Neural cell (in vitro differentiated cells): ENCODE results near the gene MED23. TPM values are rescaled to one million over a fixed set of nuclear protein-coding genes. Genes with fewer than 3 reads are reported as not detected.

ENCODE experiments used
- H2AFZ ChIP-seq: fragments of 200-600, 300-800 bp; sonication (generic), shearing (Covaris generic); 2 replicates; pipeline ENCODE4 v1.6.0; 2014; ENCODE audit warnings: low read depth, mild to moderate bottlenecking, antibody characterized with exemption, low read length, moderate library complexity
- H3F3A ChIP-seq: fragments of 200-600 bp; shearing (Covaris generic); 2 replicates; pipeline ENCODE4 v1.6.1; 2016; ENCODE audit warnings: mild to moderate bottlenecking, moderate library complexity, mixed read lengths, antibody characterized with exemption, low read length; ENCODE audit not compliant: insufficient read depth, poor library complexity, severe bottlenecking
- H3K27ac ChIP-seq: fragments of 200-600, 300-800 bp; sonication (generic), shearing (Covaris generic); 2 replicates; pipeline ENCODE4 v1.5.1; 2014; ENCODE audit warnings: mild to moderate bottlenecking, low read length, moderate library complexity
- H3K27me3 ChIP-seq: fragments of 300-800, 200-600 bp; sonication (generic), shearing (Covaris generic); 2 replicates; pipeline ENCODE4 v1.6.0; 2014; ENCODE audit warnings: mild to moderate bottlenecking, low read depth, low read length, moderate library complexity; ENCODE audit not compliant: insufficient read depth
- H3K36me3 ChIP-seq: fragments of 300-800, 200-600 bp; sonication (generic), shearing (Covaris generic); 2 replicates; pipeline ENCODE4 v1.5.1; 2014; ENCODE audit warnings: mild to moderate bottlenecking, antibody characterized with exemption, low read length, moderate library complexity; ENCODE audit not compliant: insufficient read depth
- H3K4me2 ChIP-seq: fragments of 300-800, 200-600 bp; sonication (generic), shearing (Covaris generic); 2 replicates; pipeline ENCODE4 v1.6.0; 2014; ENCODE audit warnings: mild to moderate bottlenecking, low read length
- H3K4me3 ChIP-seq: fragments of 300-800, 200-600 bp; sonication (generic), shearing (Covaris generic); 2 replicates; pipeline ENCODE4 v1.5.1; 2014; ENCODE audit warnings: mild to moderate bottlenecking, low read length, moderate library complexity
- H3K79me2 ChIP-seq: fragments of 200-600 bp; shearing (Covaris generic); replicated peaks from 2 replicates; pipeline ENCODE4 v1.6.0; 2014; ENCODE audit warnings: mild to moderate bottlenecking, low read length, moderate library complexity; ENCODE audit not compliant: insufficient read depth
- H3K9ac ChIP-seq: fragments of 300-800, 200-600 bp; sonication (generic), shearing (Covaris generic); 2 replicates; pipeline ENCODE4 v1.6.1; 2016; ENCODE audit warnings: mild to moderate bottlenecking, low read length, mixed read lengths
- H3K9me2 ChIP-seq: fragments of 200-600 bp; shearing (Covaris generic); 2 replicates; pipeline ENCODE4 v1.6.1; 2016; ENCODE audit warnings: mild to moderate bottlenecking, low read length, mixed read lengths; ENCODE audit not compliant: insufficient read depth
- H3K9me3 ChIP-seq: fragments of 200-600, 300-800 bp; sonication (generic), shearing (Covaris generic); 2 replicates; pipeline ENCODE4 v1.6.1; 2016; ENCODE audit warnings: mild to moderate bottlenecking, mixed run types, low read length, moderate library complexity, mixed read lengths
- H4K20me1 ChIP-seq: fragments of 200-600 bp; shearing (Covaris generic); 2 replicates; pipeline ENCODE4 v1.6.1; 2016; ENCODE audit warnings: mild to moderate bottlenecking, mixed run types; ENCODE audit not compliant: insufficient read depth
- CTCF ChIP-seq: fragments of 450-650 bp; IDR thresholded peaks from 2 replicates; pipeline ENCODE4 v1.5.1; 2014; ENCODE audit warnings: antibody characterized with exemption, mild to moderate bottlenecking, moderate library complexity; ENCODE audit not compliant: poor library complexity, severe bottlenecking
- EP300 ChIP-seq: fragments of 450-650 bp; conservative IDR thresholded peaks from 2 replicates; pipeline ENCODE4 v1.6.1; 2014; ENCODE audit warnings: antibody characterized with exemption, mild to moderate bottlenecking, moderate library complexity; ENCODE audit not compliant: poor library complexity, severe bottlenecking
- EZH2 ChIP-seq: fragments of 200-600, 300-800 bp; shearing (Covaris generic), sonication (generic); IDR thresholded peaks from 2 replicates; pipeline ENCODE4 v1.6.1; 2014; ENCODE audit warnings: antibody characterized with exemption, low read length, borderline replicate concordance, mild to moderate bottlenecking; ENCODE audit not compliant: insufficient read depth, poor library complexity, severe bottlenecking
- MXI1 ChIP-seq: fragments of 450-650 bp; conservative IDR thresholded peaks from 2 replicates; pipeline ENCODE4 v1.6.1; 2014; ENCODE audit warnings: antibody characterized with exemption, mild to moderate bottlenecking; ENCODE audit not compliant: poor library complexity, severe bottlenecking
- POLR2AphosphoS5 ChIP-seq: IDR thresholded peaks from 2 replicates; pipeline ENCODE4 v1.6.1; 2012
- RAD21 ChIP-seq: fragments of 450-650 bp; conservative IDR thresholded peaks from 2 replicates; pipeline ENCODE4 v1.6.1; 2014; ENCODE audit warnings: antibody characterized with exemption, mild to moderate bottlenecking, moderate library complexity
- REST ChIP-seq: IDR thresholded peaks from 2 replicates; pipeline ENCODE4 v1.6.1; 2012; ENCODE audit warnings: borderline replicate concordance
- SMC3 ChIP-seq: fragments of 450-650 bp; conservative IDR thresholded peaks from 2 replicates; pipeline ENCODE4 v1.6.1; 2014; ENCODE audit warnings: antibody characterized with exemption, mild to moderate bottlenecking, moderate library complexity; ENCODE audit not compliant: poor library complexity
- TAF1 ChIP-seq: IDR thresholded peaks from 2 replicates; pipeline ENCODE4 v1.6.1; 2012; ENCODE audit warnings: low read depth
- polyA plus RNA-seq: library from polyadenylated mRNA; depleted of rRNA; stranded (reverse); fragments of >200 nt; gene quantifications from 2 replicates; pipeline ENCODE4 v1.2.3, GENCODE V29; 2014

The MED23 gene
- polyA plus RNA-seq, 1 donor from 2014 or later, result 104 TPM

DNA sequence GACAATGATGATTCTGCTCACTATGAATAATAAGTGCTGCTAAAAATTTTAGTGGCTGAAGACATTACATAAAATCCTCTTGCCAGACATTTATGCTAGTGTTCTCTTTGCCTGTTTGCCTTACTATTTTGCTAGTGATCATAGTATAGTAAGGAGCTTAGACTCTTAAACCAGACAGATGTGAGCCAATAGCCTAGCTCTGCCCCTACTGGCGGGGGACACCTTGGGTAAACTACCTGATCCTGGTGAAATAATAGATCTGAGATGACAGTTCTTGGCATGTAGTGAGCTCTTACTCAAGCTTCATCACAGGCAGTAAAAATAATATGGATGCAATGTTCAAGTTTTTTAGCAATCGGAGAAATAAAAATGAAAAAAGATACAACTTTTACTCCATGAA is 27.9 kb upstream of the MED23 start:
- Histone ChIP-seq H3F3A (no peaks in the 10 kb centered on the region), H3K27ac (no peak overlapping the region), H3K9me2 (no peaks in the 10 kb centered on the region), H3K4me3 (no peak overlapping the region), H4K20me1 (no peaks in the 10 kb centered on the region), H3K79me2 (no peaks in the 10 kb centered on the region), H3K9me3 (no peaks in the 10 kb centered on the region), H3K36me3 (no peaks in the 10 kb centered on the region), H3K4me2 (no peak overlapping the region), H2AFZ (no peak overlapping the region), H3K9ac (no peak overlapping the region), H3K27me3 (no peaks in the 10 kb centered on the region)
- TF ChIP-seq MXI1 (no peak), REST (no peak), CTCF (no peak), EP300 (no peak), TAF1 (no peak), RAD21 (no peak), SMC3 (no peak), EZH2 (no peak), POLR2AphosphoS5 (no peak)

GRCh38 chr6:131655387-131655786 is 27.3 kb upstream of the MED23 start:
- no peak overlapping the region for H3K27ac ChIP-seq
- H3K9me2 ChIP-seq, result no peaks in the 10 kb centered on the region
- H3K9me3 ChIP-seq, result no peaks in the 10 kb centered on the region

More at GRCh38 chr6:131655387-131655786, 27.3 kb upstream of the MED23 start:
- H4K20me1 ChIP-seq, result no peaks in the 10 kb centered on the region
- H3K27me3 ChIP-seq, result no peaks in the 10 kb centered on the region
- no peak overlapping the region for H3K9ac ChIP-seq
- H3K4me2 ChIP-seq, result no peak overlapping the region
- H3K4me3 ChIP-seq, result no peak overlapping the region
- H2AFZ ChIP-seq, result no peak overlapping the region
- H3F3A ChIP-seq, result no peaks in the 10 kb centered on the region
- no peak for TF ChIP-seq REST
- no peak for TF ChIP-seq CTCF
- TF ChIP-seq SMC3, result no peak
- no peak for TF ChIP-seq MXI1
- TF ChIP-seq POLR2AphosphoS5, result no peak
- TF ChIP-seq EZH2, result no peak
- TF ChIP-seq TAF1, result no peak
- no peak for TF ChIP-seq RAD21
- TF ChIP-seq EP300, result no peak
- no peaks in the 10 kb centered on the region for H3K79me2 ChIP-seq
- no peaks in the 10 kb centered on the region for H3K36me3 ChIP-seq
